NCI-H526 treated with DMSO at 0.1 percent for 48 hours (cell line): Measurements from ENCODE around the gene C2orf92.
A peak's percentile ranks its signal among the peaks of the same experiment; 100 is the strongest.
"Not testable (repeated sequence)": the region's sequence is repeated elsewhere in the genome, so short reads cannot be mapped to it uniquely, and the experiment has no call there.

Experiments
- DNase-seq: peaks from one replicate; lab custom pipeline; 2025; lab: John Stamatoyannopoulos, UW

Gene C2orf92

GRCh38 chr2:97660044-97660774 is 9.3 kb upstream of the C2orf92 start:
- no peak for DNase-seq

- DNase-seq, result no peak
These were observed 8.6 kb upstream of the C2orf92 start for GRCh38 chr2:97660775-97661389.

- no peak for DNase-seq
These were observed 7.6 kb upstream of the C2orf92 start for GRCh38 chr2:97661927-97662326.

- no peak for DNase-seq
These were observed 7.1 kb upstream of the C2orf92 start for GRCh38 chr2:97662386-97662894.

GRCh38 chr2:97662895-97663625 is 6.5 kb upstream of the C2orf92 start:
- peak; percentile 42 for DNase-seq

GRCh38 chr2:97663626-97663961 is 5.9 kb upstream of the C2orf92 start:
- DNase-seq, result no peak

GRCh38 chr2:97663962-97664635 is 5.4 kb upstream of the C2orf92 start, which contains the start of gene ACTR1B:
ACTR1B (minus strand) TSS chr2:97664044; CDS start chr2:97663890, 154 bp downstream.
- peak; percentile 98 for DNase-seq

GRCh38 chr2:97664636-97664970 is 4.9 kb upstream of the C2orf92 start:
- no peak for DNase-seq

GRCh38 chr2:97670471-97670870 is 958 bp downstream of the C2orf92 start:
- no peak for DNase-seq

- no peak for DNase-seq
These were observed 2.0 kb downstream of the C2orf92 start for GRCh38 chr2:97671526-97671925.

GRCh38 chr2:97672606-97673140 is 3.2 kb downstream of the C2orf92 start:
- not testable (repeated sequence) for DNase-seq

GRCh38 chr2:97673182-97673914 is 3.8 kb downstream of the C2orf92 start:
- no peak for DNase-seq

- DNase-seq, result peak; percentile 5
These were observed 4.4 kb downstream of the C2orf92 start for GRCh38 chr2:97673915-97674283.

- DNase-seq, result peak; percentile 73
These were observed 6.1 kb downstream of the C2orf92 start for GRCh38 chr2:97675430-97676113.

GRCh38 chr2:97676620-97677019 is 7.1 kb downstream of the C2orf92 start:
- no peak for DNase-seq

GRCh38 chr2:97677480-97677879 is 8.0 kb downstream of the C2orf92 start:
- no peak for DNase-seq

GRCh38 chr2:97678298-97678697 is 8.8 kb downstream of the C2orf92 start:
- no peak for DNase-seq

GRCh38 chr2:97687235-97687634 is 17.7 kb downstream of the C2orf92 start:
- DNase-seq, result not testable (repeated sequence)

- no peak for DNase-seq
These were observed 18.7 kb downstream of the C2orf92 start for GRCh38 chr2:97688062-97688827.

- no peak for DNase-seq
These were observed 21.7 kb downstream of the C2orf92 start for GRCh38 chr2:97691166-97691565.
